Central memory CD8-positive, alpha-beta T cell (primary cell): Measurements from ENCODE around the gene ZNF423.

ENCODE experiments used
- ATAC-seq: fragments of 150-1000 bp; cut with Tn5 transposase; replicated peaks from 2 replicates; pipeline ENCODE4 v1.10.0; 2022; ENCODE audit warnings: mild to moderate bottlenecking, moderate FRiP score, moderate number of reproducible peaks; ENCODE audit not compliant: poor library complexity, severe bottlenecking; ENCODE audit errors: extremely low read depth
- DNase-seq, 2 donors: peaks; one replicate each; pipeline ENCODE4 v3.0.0; 2021; ENCODE audit warnings: low spot score in 2 of 2
- H3K27ac Mint-ChIP-seq: one replicate; pipeline ENCODE4 v1.8.0; 2022; ENCODE audit warnings: low read depth, mild to moderate bottlenecking, moderate library complexity, mixed read lengths
- H3K27me3 Mint-ChIP-seq: one replicate; pipeline ENCODE4 v1.8.0; 2022; ENCODE audit warnings: mixed read lengths
- H3K36me3 Mint-ChIP-seq: one replicate; pipeline ENCODE4 v1.8.0; 2022; ENCODE audit warnings: mild to moderate bottlenecking, moderate library complexity, mixed read lengths; ENCODE audit not compliant: insufficient read depth
- H3K4me1 Mint-ChIP-seq: one replicate; pipeline ENCODE4 v1.8.0; 2022; ENCODE audit warnings: mixed read lengths
- H3K4me3 Mint-ChIP-seq: one replicate; pipeline ENCODE4 v1.8.0; 2022; ENCODE audit warnings: mild to moderate bottlenecking, moderate library complexity, mixed read lengths
- H3K9me3 Mint-ChIP-seq: one replicate; pipeline ENCODE4 v1.8.0; 2022; ENCODE audit warnings: mixed read lengths

The ZNF423 gene

DNA sequence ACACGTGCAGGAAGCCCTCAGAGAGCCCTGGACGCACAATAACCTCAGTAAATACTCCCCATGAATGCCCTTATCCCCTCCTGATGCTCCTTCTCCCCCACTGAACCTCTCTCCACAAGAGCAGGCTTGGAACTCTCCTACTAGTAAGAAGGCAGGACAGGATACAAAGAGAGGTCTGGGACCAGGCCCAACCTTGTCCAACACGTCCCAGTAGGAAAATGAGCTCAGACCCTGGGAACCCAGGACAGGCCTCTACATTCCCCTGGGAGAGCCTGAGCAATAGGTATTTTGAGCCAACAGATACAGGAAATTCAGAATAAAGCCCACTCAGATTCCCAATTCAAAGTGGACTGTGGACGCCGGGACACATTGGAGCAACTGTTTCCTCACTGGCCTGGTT, 19.2 kb downstream of the ZNF423 start:
- peaks cover 40% of the 10 kb centered on the region for H3K27me3 Mint-ChIP-seq
- no peak for ATAC-seq
- no peak for DNase-seq
- H3K4me3 Mint-ChIP-seq = no peak overlapping the region
- no peaks in the 10 kb centered on the region for H3K4me1 Mint-ChIP-seq
- H3K36me3 Mint-ChIP-seq = peaks cover 2% of the 10 kb centered on the region
- H3K9me3 Mint-ChIP-seq = no peaks in the 10 kb centered on the region
- H3K27ac Mint-ChIP-seq = no peak overlapping the region

DNA sequence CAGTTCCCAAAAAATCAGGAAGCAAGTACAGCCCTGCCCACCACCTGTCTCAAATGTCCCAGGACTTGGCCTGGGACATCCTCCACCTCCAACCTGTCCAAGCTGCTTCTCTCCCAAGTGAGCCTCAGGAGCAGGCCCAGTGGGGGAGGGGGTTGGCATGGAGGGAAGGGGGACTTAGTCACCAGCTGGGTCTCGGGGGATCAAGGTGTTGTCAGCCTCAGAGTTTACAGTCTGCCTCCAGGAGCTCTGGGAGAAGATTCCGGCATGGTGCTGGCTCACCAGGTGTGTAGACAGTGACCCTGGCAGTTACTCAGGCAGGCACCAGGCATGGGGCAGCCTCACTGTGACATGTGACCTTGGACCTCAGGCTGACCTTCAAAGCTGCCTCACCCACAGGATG, 19.7 kb downstream of the ZNF423 start:
- Mint-ChIP-seq H3K4me3 (no peak overlapping the region), H3K4me1 (no peaks in the 10 kb centered on the region), H3K27ac (no peak overlapping the region), H3K27me3 (peaks cover 40% of the 10 kb centered on the region), H3K36me3 (peaks cover 2% of the 10 kb centered on the region), H3K9me3 (no peaks in the 10 kb centered on the region)
- no peak for ATAC-seq
- DNase-seq = no peak

DNA sequence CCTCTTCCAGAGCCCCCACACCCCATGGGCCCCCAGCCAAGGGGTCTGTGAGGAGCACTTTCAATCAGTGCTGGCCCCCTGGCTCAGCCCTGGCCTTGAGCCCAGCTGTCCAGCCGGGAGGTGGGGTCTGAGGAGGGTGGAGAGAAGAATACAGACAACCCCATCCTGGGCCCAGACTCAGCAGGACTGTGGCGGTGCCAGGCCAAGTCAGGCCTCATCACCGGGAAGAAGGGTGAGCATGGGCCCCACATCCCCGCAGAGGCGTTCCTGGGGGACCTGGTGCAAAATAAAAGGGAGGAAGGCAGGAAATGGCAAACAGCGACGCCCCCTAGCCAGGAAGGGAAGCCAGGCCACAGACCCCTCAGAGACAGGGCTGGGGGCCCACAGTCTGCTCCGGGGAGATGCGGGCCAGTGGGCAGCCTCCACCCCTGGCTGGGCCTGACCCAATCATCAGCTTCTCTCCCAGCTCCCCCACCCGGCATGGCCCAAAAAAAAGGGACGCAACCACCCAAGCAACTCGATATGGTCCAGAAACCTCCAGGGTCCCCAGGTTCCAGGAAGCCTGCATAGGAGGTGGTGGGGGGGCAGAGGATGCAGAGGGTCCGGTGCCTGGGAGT, 20.6 kb downstream of the ZNF423 start:
- H3K27ac Mint-ChIP-seq = no peak overlapping the region
- H3K27me3 Mint-ChIP-seq = peaks cover 41% of the 10 kb centered on the region
- no peak overlapping the region for H3K4me3 Mint-ChIP-seq
- H3K4me1 Mint-ChIP-seq = no peaks in the 10 kb centered on the region
- DNase-seq (no peak), ATAC-seq (no peak)
- peaks cover 2% of the 10 kb centered on the region for H3K36me3 Mint-ChIP-seq
- H3K9me3 Mint-ChIP-seq = no peaks in the 10 kb centered on the region

DNA sequence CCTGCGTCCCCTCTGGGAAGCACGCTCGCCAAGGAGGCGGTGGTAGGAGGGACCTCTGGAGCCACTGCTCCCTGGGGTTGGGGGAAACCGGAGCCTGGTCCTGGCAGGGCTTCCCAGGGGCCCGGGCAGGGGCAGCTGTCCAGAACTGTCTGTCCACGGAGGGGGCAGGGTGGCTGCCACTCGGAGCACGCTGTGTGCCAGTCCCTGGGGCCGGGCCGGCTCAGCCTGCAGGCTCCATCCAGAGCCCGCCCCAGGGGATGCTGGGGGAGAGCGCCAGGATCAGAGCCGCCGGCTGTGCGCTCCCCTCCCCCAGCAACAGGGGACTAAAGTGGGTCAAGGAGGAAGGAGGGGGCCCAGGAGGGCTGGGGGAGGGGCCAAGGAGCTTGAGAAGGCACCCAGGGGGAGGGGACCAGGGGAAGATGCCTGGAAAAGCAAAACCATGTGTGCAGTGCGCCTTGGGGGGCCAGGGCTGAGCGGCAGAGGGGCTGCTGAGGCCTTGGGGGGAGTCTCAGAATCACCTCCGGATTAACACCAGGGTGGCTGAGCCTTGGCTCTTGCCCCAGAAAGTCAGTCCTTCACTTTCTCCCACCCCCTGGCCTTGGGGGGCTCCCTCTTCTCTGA, 21.3 kb downstream of the ZNF423 start:
- DNase-seq (no peak), ATAC-seq (no peak)
- no peak overlapping the region for H3K4me3 Mint-ChIP-seq
- peaks cover 41% of the 10 kb centered on the region for H3K27me3 Mint-ChIP-seq
- peaks cover 2% of the 10 kb centered on the region for H3K36me3 Mint-ChIP-seq
- no peaks in the 10 kb centered on the region for H3K4me1 Mint-ChIP-seq
- no peak overlapping the region for H3K27ac Mint-ChIP-seq
- no peaks in the 10 kb centered on the region for H3K9me3 Mint-ChIP-seq

DNA sequence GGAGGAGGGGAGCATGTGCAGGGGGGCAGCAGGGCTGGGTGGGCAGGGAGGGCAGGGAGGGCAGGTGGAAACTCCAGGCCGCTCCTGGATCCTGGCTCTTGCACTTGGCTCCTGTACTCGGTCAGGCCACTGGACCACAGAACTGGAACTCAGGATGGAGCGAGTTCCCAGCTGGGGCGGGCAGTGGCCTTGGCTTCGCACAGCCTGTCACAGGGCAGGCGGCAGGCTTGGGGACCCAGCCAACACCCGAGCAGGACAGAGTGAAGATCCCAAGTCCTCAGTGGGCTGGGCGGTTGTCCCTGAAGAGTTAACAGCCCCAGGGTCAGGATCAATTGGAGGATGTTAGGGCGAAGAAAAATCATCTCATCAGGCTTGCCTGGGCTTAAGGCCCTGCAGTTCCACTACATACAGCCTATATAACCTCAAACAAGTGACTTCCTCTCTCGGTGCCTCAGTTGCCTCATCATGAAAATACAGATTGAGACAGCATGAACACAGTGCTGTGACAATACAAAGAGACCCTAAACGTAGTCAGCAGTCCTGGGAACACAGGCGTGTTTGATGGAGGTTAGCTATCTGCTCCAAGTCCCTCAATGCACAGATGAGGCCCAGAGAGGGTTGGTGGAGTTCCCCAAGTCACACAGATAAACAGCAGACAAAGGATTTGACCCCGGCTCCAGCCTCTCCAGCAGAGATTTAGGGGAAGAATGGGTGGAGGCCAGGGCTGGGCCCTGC, 21.9 kb downstream of the ZNF423 start:
- Mint-ChIP-seq H3K4me1 (no peaks in the 10 kb centered on the region), H3K4me3 (no peak overlapping the region), H3K27ac (no peak overlapping the region), H3K36me3 (peaks cover 2% of the 10 kb centered on the region), H3K9me3 (no peaks in the 10 kb centered on the region), H3K27me3 (peaks cover 45% of the 10 kb centered on the region)
- ATAC-seq (no peak), DNase-seq (no peak)

DNA sequence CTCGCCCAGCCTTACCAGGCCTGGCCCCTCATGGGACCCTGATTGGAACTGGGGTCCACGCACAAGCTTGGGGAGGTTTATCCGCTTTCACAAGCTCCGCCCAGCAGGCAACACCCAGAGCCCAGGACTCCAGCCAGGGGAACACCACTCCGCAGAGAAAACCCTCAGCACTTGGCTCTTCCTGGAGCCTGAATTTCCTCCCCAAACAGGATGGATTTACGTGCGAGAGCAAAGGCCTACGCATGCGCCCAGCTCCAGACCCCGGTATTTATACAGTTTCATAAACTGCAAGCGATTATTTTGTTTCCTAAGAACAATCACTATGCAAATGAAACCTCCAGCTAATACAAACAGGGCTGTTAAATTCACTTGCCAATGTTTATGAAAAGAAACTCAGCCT, 22.8 kb downstream of the ZNF423 start:
- peaks cover 3% of the 10 kb centered on the region for H3K36me3 Mint-ChIP-seq
- no peak for ATAC-seq

DNA sequence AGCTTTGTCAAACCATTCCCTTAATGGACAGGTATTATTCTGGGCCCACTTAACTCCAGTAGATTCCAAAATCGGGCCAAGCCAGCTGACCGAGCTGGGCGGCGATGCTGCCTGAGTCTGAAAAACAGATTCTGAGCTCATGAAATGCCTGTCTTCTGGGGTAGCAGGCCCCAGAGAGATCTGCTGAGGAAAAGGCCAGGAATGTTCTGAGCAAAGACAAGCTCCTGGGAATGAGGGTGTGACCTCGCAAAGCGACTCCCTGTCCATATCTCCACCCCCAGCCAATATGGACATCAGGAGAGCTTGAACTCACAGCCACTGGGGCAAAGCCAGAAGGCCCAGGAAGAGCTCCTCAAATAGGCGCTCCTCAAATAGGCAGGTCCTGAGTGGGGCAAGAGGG, 23.7 kb downstream of the ZNF423 start:
- H3K9me3 Mint-ChIP-seq = no peaks in the 10 kb centered on the region
- no peak overlapping the region for H3K4me3 Mint-ChIP-seq
- no peak for ATAC-seq
- H3K36me3 Mint-ChIP-seq = peaks cover 3% of the 10 kb centered on the region
- no peak overlapping the region for H3K27ac Mint-ChIP-seq
- no peaks in the 10 kb centered on the region for H3K4me1 Mint-ChIP-seq
- peaks cover 53% of the 10 kb centered on the region for H3K27me3 Mint-ChIP-seq
- DNase-seq = no peak

More for the DNA sequence above, 22.8 kb downstream of the ZNF423 start:
- Mint-ChIP-seq H3K27ac (no peak overlapping the region), H3K4me1 (no peaks in the 10 kb centered on the region), H3K27me3 (peaks cover 53% of the 10 kb centered on the region), H3K4me3 (no peak overlapping the region), H3K9me3 (no peaks in the 10 kb centered on the region)
- no peak for DNase-seq

DNA sequence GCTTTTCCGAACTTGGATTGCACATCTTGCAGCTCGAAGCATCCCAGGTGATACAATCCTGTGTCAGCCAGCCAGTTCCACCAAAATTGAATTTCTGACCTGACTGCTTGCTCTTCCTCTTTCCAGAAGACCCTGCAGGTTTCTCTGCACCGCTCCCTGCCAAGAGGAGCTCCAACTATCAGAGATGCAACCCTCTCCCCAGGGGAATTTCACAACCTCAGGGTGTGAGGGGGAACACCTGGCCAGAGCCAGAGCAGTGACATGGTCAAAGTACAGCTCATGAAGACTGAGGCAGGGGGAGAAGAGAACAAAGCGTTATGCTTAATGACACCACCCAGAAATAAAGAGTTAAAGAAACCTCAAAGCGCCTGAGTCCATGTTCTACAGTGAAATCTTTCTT, 25.0 kb downstream of the ZNF423 start:
- peaks cover 1% of the 10 kb centered on the region for H3K36me3 Mint-ChIP-seq
- H3K9me3 Mint-ChIP-seq = no peaks in the 10 kb centered on the region
- peaks cover 50% of the 10 kb centered on the region for H3K27me3 Mint-ChIP-seq
- DNase-seq = no peak
- H3K4me1 Mint-ChIP-seq = no peaks in the 10 kb centered on the region
- no peak overlapping the region for H3K27ac Mint-ChIP-seq
- H3K4me3 Mint-ChIP-seq = no peak overlapping the region
- ATAC-seq = no peak

DNA sequence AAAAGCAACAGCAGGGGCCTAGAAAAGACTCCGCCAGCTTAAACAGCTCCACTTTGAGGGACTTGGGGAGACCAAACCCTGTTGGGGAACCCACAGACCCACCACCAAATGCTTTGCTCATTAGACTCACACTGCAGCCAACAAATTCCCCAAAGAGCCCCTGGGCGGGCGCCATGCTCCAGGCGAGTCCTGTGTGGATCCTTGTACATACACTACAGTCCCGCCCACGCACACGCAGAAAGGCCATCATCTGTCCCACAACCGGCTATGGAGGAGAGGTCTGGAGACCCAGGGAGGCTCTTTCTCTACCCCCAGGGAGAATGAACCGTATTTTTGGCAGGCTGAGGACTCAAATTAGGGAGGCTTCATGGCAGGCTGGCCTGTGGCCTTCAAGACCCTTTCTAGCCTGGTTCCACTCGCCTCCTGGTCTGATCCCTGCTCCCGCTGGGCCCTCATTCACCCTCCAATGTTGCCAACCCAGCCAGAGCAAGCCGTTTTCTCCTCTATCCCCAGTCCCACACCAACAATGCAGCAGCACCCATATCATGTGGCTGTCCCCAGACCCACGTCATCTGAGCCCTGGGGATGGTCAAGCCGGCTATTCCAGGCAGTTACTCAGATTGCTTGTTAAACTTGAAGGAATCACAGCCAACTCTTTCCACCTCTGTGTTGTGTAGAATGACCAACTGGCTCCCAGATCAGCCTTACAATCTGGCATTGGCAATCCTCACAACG, 27.2 kb downstream of the ZNF423 start:
- Mint-ChIP-seq H3K4me1 (no peaks in the 10 kb centered on the region), H3K36me3 (peaks cover 1% of the 10 kb centered on the region), H3K4me3 (no peak overlapping the region), H3K27ac (no peak overlapping the region), H3K9me3 (no peaks in the 10 kb centered on the region), H3K27me3 (peaks cover 64% of the 10 kb centered on the region)
- no peak for ATAC-seq
- no peak for DNase-seq

DNA sequence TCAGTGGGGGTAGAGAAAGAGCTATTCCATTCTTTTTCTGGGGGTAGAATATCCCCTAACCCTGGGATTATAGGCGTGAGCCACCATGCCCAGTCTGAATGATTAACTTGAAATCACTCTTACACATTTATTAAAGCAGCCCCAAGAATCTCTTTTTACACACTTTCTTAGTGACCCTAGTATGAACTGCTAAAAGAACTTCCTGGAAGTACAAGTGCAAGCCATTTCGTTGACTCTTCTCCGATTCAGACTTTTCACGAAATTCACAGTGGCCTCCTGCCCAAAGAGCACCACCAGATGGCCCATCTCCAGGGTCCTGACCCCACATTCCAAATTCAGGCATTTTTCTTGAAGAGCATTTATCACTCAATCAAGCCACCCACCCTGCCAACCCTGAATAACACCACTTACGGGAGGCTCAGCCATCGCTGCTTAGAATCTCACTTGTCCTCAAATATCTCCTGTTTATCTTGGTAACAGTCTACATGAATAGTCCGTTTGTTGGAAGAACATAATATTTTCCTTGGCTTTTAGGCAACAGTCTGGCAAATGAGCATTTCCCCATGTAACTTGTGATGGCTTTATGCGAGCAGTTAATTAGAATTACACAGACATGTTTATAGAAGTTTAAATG, 28.0 kb downstream of the ZNF423 start:
- Mint-ChIP-seq H3K4me1 (no peaks in the 10 kb centered on the region), H3K4me3 (no peak overlapping the region)

DNA sequence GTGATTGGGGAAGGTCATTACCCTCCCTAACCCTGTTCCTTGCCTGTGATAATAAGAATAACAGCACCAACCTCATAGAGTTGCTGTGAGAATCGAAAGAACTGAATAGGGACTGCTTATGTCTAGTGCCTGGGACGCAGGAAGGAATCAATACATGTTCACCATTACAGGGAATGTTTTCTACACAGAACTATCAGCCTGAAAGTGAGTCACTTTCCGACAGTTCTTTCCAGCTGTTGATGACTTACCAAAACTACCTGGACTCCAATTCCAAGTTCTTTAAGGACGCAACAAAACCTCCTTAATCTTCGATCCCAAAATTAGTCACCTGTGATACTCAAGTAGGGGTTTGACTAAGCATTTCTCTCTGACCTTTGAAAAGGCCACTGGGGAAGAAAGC, 29.4 kb downstream of the ZNF423 start:
- Mint-ChIP-seq H3K4me3 (no peak overlapping the region), H3K27ac (no peak overlapping the region), H3K9me3 (no peaks in the 10 kb centered on the region), H3K4me1 (no peaks in the 10 kb centered on the region), H3K36me3 (peaks cover 1% of the 10 kb centered on the region), H3K27me3 (peaks cover 85% of the 10 kb centered on the region)
- ATAC-seq (no peak), DNase-seq (no peak)

More for the DNA sequence above, 28.0 kb downstream of the ZNF423 start:
- Mint-ChIP-seq H3K27me3 (peaks cover 72% of the 10 kb centered on the region), H3K27ac (no peak overlapping the region), H3K9me3 (no peaks in the 10 kb centered on the region), H3K36me3 (peaks cover 1% of the 10 kb centered on the region)
- DNase-seq (no peak), ATAC-seq (no peak)

DNA sequence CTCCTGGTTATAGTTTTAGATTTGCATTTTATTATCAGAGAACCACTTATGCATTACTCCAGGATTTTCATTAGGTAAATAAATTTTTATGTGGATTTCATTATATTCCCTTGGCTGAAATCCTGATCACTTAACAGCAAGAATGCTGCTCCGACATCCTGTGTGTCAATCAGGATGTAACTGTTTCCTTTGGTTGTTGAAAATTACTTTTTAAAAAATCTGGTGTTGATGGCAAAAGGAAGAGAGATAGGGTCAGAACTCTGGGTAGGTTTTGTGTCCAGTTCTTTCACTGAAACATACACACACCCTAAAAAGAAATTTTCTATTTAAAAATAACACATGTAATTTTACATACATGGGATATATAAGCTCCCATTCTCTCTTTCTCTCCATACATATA, 30.9 kb downstream of the ZNF423 start:
- Mint-ChIP-seq H3K9me3 (no peaks in the 10 kb centered on the region), H3K4me3 (no peak overlapping the region), H3K27me3 (peaks cover 70% of the 10 kb centered on the region), H3K27ac (no peak overlapping the region), H3K36me3 (peaks cover 1% of the 10 kb centered on the region), H3K4me1 (no peaks in the 10 kb centered on the region)
- no peak for DNase-seq
- no peak for ATAC-seq
